GM12878 (cell line): ENCODE results near the gene ASB7. TPM values are rescaled to one million over a fixed set of nuclear protein-coding genes. Genes with fewer than 3 reads are reported as not detected.

Source experiments
- ATAC-seq: fragments of 200-7000 bp; cut with Tn5 transposase; 3 replicates; pipeline ENCODE4 v1.9.1; 2020; ENCODE audit warnings: mild to moderate bottlenecking, moderate library complexity
- BruUV-seq: library from RNA; stranded (reverse); fragments of 400-500 nt; replicated peaks from 2 replicates; lab custom pipeline; 2021; lab: Mats Ljungman, UMichigan
- CTCF ChIA-PET: fragments of 300-600 bp; sonication (Branson Sonifier 250); formaldehyde crosslinking; extraction: SDS; loops from one replicate; lab custom pipeline; 2021; ENCODE audit warnings: inconsistent platforms; lab: Yijun Ruan, JAX
- POLR2A ChIA-PET: fragments of 350-600 bp; formaldehyde crosslinking; extraction: SDS; loops from one replicate; lab custom pipeline; 2021; ENCODE audit warnings: inconsistent platforms; lab: Charles Lee
- RAD21 ChIA-PET: fragments of 300-600 bp; sonication (Branson Sonifier 250); formaldehyde crosslinking; loops from one replicate; lab custom pipeline; 2023; ENCODE audit warnings: antibody characterized with exemption; ENCODE audit not compliant: unreplicated experiment; lab: Charles Lee
- SMC1A ChIA-PET: fragments of 300-600 bp; sonication (Branson Sonifier 250); formaldehyde crosslinking; loops from one replicate; lab custom pipeline; 2023; ENCODE audit not compliant: unreplicated experiment, uncharacterized antibody; lab: Charles Lee
- DNase-seq: peaks from one replicate; pipeline ENCODE4 v3.0.0-alpha.2; 2011; ENCODE audit warnings: low read depth, low spot score
- FAIRE-seq: peaks from 3 replicates; lab custom pipeline; 2011; peaks lifted over from hg19 to GRCh38; lab: Jason Lieb, UNC
- H2AFZ ChIP-seq: 2 replicates; pipeline ENCODE4 v1.6.0; 2011; ENCODE audit warnings: low read depth, low read length, control low read depth; ENCODE audit not compliant: control insufficient read depth
- H3K27ac ChIP-seq: 2 replicates; pipeline ENCODE4 v1.5.1; 2011; ENCODE audit warnings: control low read depth; ENCODE audit not compliant: control insufficient read depth, insufficient read depth
- H3K27me3 ChIP-seq, 2 experiments: replicated peaks in 1 of 2; 2 replicates each; pipeline versions ENCODE4 v1.6.0 to v1.6.1; 2011; ENCODE audit warnings: low read length in 1 of 2; ENCODE audit not compliant: control insufficient read depth in 2 of 2, insufficient read depth in 2 of 2
- H3K36me3 ChIP-seq, 2 experiments: 2 replicates each; pipeline ENCODE4 v1.5.1; 2011; ENCODE audit warnings: low read length in 1 of 2; ENCODE audit not compliant: control insufficient read depth in 2 of 2, insufficient read depth in 2 of 2
- H3K4me1 ChIP-seq: 2 replicates; pipeline ENCODE4 v1.6.1; 2011; ENCODE audit warnings: mild to moderate bottlenecking, low read length, moderate library complexity, mixed read lengths; ENCODE audit not compliant: control insufficient read depth, insufficient read depth
- H3K4me2 ChIP-seq: 2 replicates; pipeline ENCODE4 v1.6.0; 2011; ENCODE audit warnings: control low read depth; ENCODE audit not compliant: control insufficient read depth, insufficient read depth
- H3K4me3 ChIP-seq: fragments of 200-600 bp; sonication (generic); 2 replicates; pipeline ENCODE4 v1.5.1; 2016
- H3K79me2 ChIP-seq: 2 replicates; pipeline ENCODE4 v1.6.0; 2011; ENCODE audit warnings: low read length; ENCODE audit not compliant: control insufficient read depth, insufficient read depth
- H3K9ac ChIP-seq: 2 replicates; pipeline ENCODE4 v1.8.0; 2011; ENCODE audit warnings: low read length, control low read depth, mixed read lengths; ENCODE audit not compliant: control insufficient read depth, insufficient read depth
- H3K9me3 ChIP-seq: replicated peaks from 3 replicates; pipeline ENCODE4 v1.5.1; 2011; ENCODE audit warnings: mild to moderate bottlenecking, low read length; ENCODE audit not compliant: control insufficient read depth, insufficient read depth
- H4K20me1 ChIP-seq: 2 replicates; pipeline ENCODE4 v1.6.0; 2011; ENCODE audit not compliant: control insufficient read depth, insufficient read depth
- CEBPZ ChIP-seq: fragments of 150-350 bp; IDR thresholded peaks from 2 replicates; pipeline ENCODE4 v1.6.1; 2016; ENCODE audit warnings: low read depth, low read length
- CREB1 ChIP-seq: IDR thresholded peaks from 2 replicates; pipeline ENCODE4 v1.6.1; 2012; ENCODE audit warnings: low read depth, mild to moderate bottlenecking, inconsistent platforms
- FOXK2 ChIP-seq: fragments of 450-650 bp; IDR thresholded peaks from 2 replicates; pipeline ENCODE4 v1.6.1; 2017; ENCODE audit warnings: mild to moderate bottlenecking, moderate library complexity
- FOXM1 ChIP-seq: IDR thresholded peaks from 2 replicates; pipeline ENCODE4 v1.6.1; 2012; ENCODE audit warnings: low read depth, mild to moderate bottlenecking, inconsistent platforms, low read length, moderate library complexity
- HDAC6 ChIP-seq: fragments of 200-600 bp; sonication (generic); IDR thresholded peaks from one replicate; pipeline ENCODE4 v1.8.0; 2017; ENCODE audit warnings: antibody characterized with exemption; ENCODE audit not compliant: unreplicated experiment
- IRF3 ChIP-seq: fragments of 450-650 bp; IDR thresholded peaks from 2 replicates; pipeline ENCODE4 v1.6.1; 2014; ENCODE audit warnings: mild to moderate bottlenecking
- MEF2B ChIP-seq: fragments of 450-650 bp; IDR thresholded peaks from 2 replicates; pipeline ENCODE4 v1.6.1; 2018; ENCODE audit warnings: mild to moderate bottlenecking, moderate library complexity; ENCODE audit not compliant: partially characterized antibody, poor library complexity, severe bottlenecking
- MLLT1 ChIP-seq: fragments of 450-650 bp; IDR thresholded peaks from 2 replicates; pipeline ENCODE4 v1.6.1; 2016; ENCODE audit warnings: mild to moderate bottlenecking
- MTA2 ChIP-seq: fragments of 450-650 bp; IDR thresholded peaks from 2 replicates; pipeline ENCODE4 v1.6.1; 2016; ENCODE audit warnings: low read depth, mild to moderate bottlenecking, moderate library complexity
- MYC ChIP-seq: IDR thresholded peaks from 2 replicates; pipeline ENCODE4 v1.6.1; 2011; ENCODE audit warnings: mild to moderate bottlenecking, low read length, moderate library complexity, inconsistent platforms; ENCODE audit not compliant: insufficient read depth, insufficient replicate concordance, insufficient read length, severe bottlenecking
- PAX5 ChIP-seq: IDR thresholded peaks from 2 replicates; pipeline ENCODE4 v1.6.1; 2011; ENCODE audit warnings: low read depth, low read length, borderline replicate concordance
- PML ChIP-seq: IDR thresholded peaks from 2 replicates; pipeline ENCODE4 v1.6.1; 2012; ENCODE audit warnings: low read length, inconsistent platforms
- REST ChIP-seq: IDR thresholded peaks from 2 replicates; pipeline ENCODE4 v1.6.1; 2012; ENCODE audit warnings: mild to moderate bottlenecking, low read depth, low read length
- WGBS: methylation state at CpG from one replicate; pipeline ENCODE4 v1.1.6; 2016; ENCODE audit warnings: low lambda C conversion rate; ENCODE audit not compliant: insufficient replicate concordance, insufficient coverage; ENCODE audit errors: missing lambda C conversion rate; 5-methylcytosine and 5-hydroxymethylcytosine counted together
- in situ Hi-C: fragments of 300-500 bp; cut with MboI; formaldehyde crosslinking; loops from 9 replicates; pipeline ENCODE4 v1.14.3; 2018; ENCODE audit warnings: mixed read lengths
- intact Hi-C: fragments of 100-400 bp; cut with micrococcal nuclease; formaldehyde crosslinking; loops from one replicate; pipeline ENCODE4 v1.14.2; 2022; ENCODE audit not compliant: unreplicated experiment
- polyA plus RNA-seq, 11 experiments: library from polyadenylated mRNA; depleted of rRNA in 4 of 11; unstranded in 6 of 11; stranded (reverse) in 5 of 11; fragments of >200 nt; fragmentation: Nextera tagmentation in 4 of 11; fragmentation: Illumina TruSeq in 1 of 11; extraction: Ambion mirVana in 4 of 11; extraction: Trizol in 1 of 11; gene quantifications; 1 replicate in 1 of 11; 2 replicates in 10 of 11; pipeline versions ENCODE4 v1.2.1 to v1.2.3, GENCODE V29; 2011 to 2016; ENCODE audit warnings: inconsistent platforms in 2 of 11, missing spikeins in 2 of 11, low read depth in 1 of 11
- total RNA-seq, 4 experiments: library from RNA; depleted of rRNA in 3 of 4; stranded (reverse); fragments of >200 nt in 3 of 4; fragmentation: Illumina TruSeq in 1 of 4; extraction: Trizol in 1 of 4; gene quantifications; 2 replicates each; pipeline versions ENCODE4 v1.2.1 to v1.2.3, GENCODE V29; 2013 to 2021

Gene ASB7
- total and polyA plus RNA-seq, 10 of the 15 experiments (the other 5 are each of a cell fraction or from before 2014, with no cell fraction given), result 2.7 to 13.9 (median 8.6) TPM

GRCh38 chr15:100613208-100613607, 10.8 kb downstream of the ASB7 start (continued):
- TF ChIP-seq CEBPZ, result no peak
- TF ChIP-seq MYC, result no peak
- TF ChIP-seq FOXK2, result no peak
- TF ChIP-seq PML, result no peak

- DNase-seq, result no peak
- no peak for ATAC-seq
- FAIRE-seq, result no peak
- Histone ChIP-seq H3K9me3 (no peaks in the 10 kb centered on the region), H4K20me1 (no peaks in the 10 kb centered on the region), H3K4me2 (no peak overlapping the region), H3K79me2 (no peaks in the 10 kb centered on the region), H3K27ac (no peak overlapping the region), H3K27me3 (no peaks in the 10 kb centered on the region), H3K4me1 (no peaks in the 10 kb centered on the region), H2AFZ (no peak overlapping the region), H3K36me3 (peaks cover 3 to 38% of the 10 kb centered on the region in 2 experiments; a peak in 3 of 4 replicates), H3K4me3 (no peak overlapping the region), H3K9ac (no peak overlapping the region)
- SMC1A ChIA-PET, result interaction anchor here (1.0 to 2.1 kb wide), 2 partner anchors 12 to 22 kb away, joined by 3 to 6 read pairs; partner anchors contain the start of genes ASB7 and LINS1
- POLR2A ChIA-PET, result interaction anchor here (0.7 kb wide), 1 partner anchor 9 kb away, joined by 8 read pairs; no protein-coding TSS in a partner anchor
- WGBS, result 91% methylated on average over 2 of the region's 2 CpGs
- no TSS peak for BruUV-seq
- intact Hi-C loops (no loop called here), in situ Hi-C loops (loop anchor here (10.0 to 25.0 kb wide), 2 partner anchors 650 to 1352 kb away; partner anchors contain the start of gene LRRC28)
- RAD21 ChIA-PET, result interaction anchor here (0.6 kb wide), 1 partner anchor 136 kb away, joined by 5 read pairs; no protein-coding TSS in a partner anchor
- CTCF ChIA-PET, result interaction anchor here (1.2 kb wide), 2 partner anchors 10 to 13 kb away, joined by 4 to 5 read pairs; no protein-coding TSS in a partner anchor
- TF ChIP-seq MTA2, result no peak
- TF ChIP-seq MLLT1, result no peak
- no peak for TF ChIP-seq FOXM1
- no peak for TF ChIP-seq IRF3
- TF ChIP-seq PAX5, result no peak
- TF ChIP-seq CREB1, result no peak
- TF ChIP-seq MEF2B, result no peak
- no peak for TF ChIP-seq REST
- TF ChIP-seq HDAC6, result no peak
Measured at GRCh38 chr15:100614336-100614735, 11.9 kb downstream of the ASB7 start.
